ENCODE data around the gene IFT80. TPM values are rescaled to one million over a fixed set of nuclear protein-coding genes. Genes with fewer than 3 reads are reported as not detected.

Gene IFT80
- total RNA-seq, 1 experiment from 2014 or later = 26.9 TPM

GRCh38 chr3:160319322-160319721 lies 79.7 kb downstream of the IFT80 start:
- no peak overlapping the region for H3K27ac Mint-ChIP-seq
- DNase-seq (ENCODE audit: low spot score) = no peak

More at GRCh38 chr3:160319322-160319721, 79.7 kb downstream of the IFT80 start:
- POLR2A ChIA-PET = no interaction called here
- peaks cover 16% of the 10 kb centered on the region for H3K36me3 Mint-ChIP-seq
- peaks cover 18% of the 10 kb centered on the region for H3K4me1 Mint-ChIP-seq
- no peak overlapping the region for H3K4me3 Mint-ChIP-seq
- CTCF ChIA-PET = no interaction called here
- no peak for ATAC-seq
- no peak for TF ChIP-seq NR2C2 (CRISPR knock-in tag; IDR thresholded peaks at IDR 0.05)
- no peak for TF ChIP-seq ZBTB21 (CRISPR knock-in tag; IDR thresholded peaks at IDR 0.05; ENCODE audit: borderline replicate concordance)
- TF ChIP-seq IRF2 (CRISPR knock-in tag; IDR thresholded peaks at IDR 0.05; ENCODE audit: borderline replicate concordance, low read depth) = no peak
- TF ChIP-seq ZNF532 (CRISPR knock-in tag; IDR thresholded peaks at IDR 0.05; ENCODE audit: borderline replicate concordance) = no peak
- TF ChIP-seq NR3C1 (CRISPR knock-in tag; conservative IDR thresholded peaks at IDR 0.05; ENCODE audit: low read depth) = no peak
- no peak for TF ChIP-seq ZBTB43 (CRISPR knock-in tag; IDR thresholded peaks at IDR 0.05)
- no peak for TF ChIP-seq STAT6 (CRISPR knock-in tag; conservative IDR thresholded peaks at IDR 0.05; ENCODE audit: low read depth)
- TF ChIP-seq ZNF416 (CRISPR knock-in tag; IDR thresholded peaks at IDR 0.05) = no peak
- TF ChIP-seq TEAD1 (CRISPR knock-in tag; IDR thresholded peaks at IDR 0.05) = no peak
- TF ChIP-seq ZNF219 (CRISPR knock-in tag; IDR thresholded peaks at IDR 0.05; ENCODE audit: borderline replicate concordance) = no peak
- no peak for TF ChIP-seq ESRRA (CRISPR knock-in tag; IDR thresholded peaks at IDR 0.05; ENCODE audit: borderline replicate concordance)
- no peak for TF ChIP-seq SOX15 (CRISPR knock-in tag; IDR thresholded peaks at IDR 0.05)
- no peak for TF ChIP-seq ZNF232 (CRISPR knock-in tag; IDR thresholded peaks at IDR 0.05)
- TF ChIP-seq CBFB (CRISPR knock-in tag; IDR thresholded peaks at IDR 0.05; ENCODE audit: low read depth) = no peak
- no peak for TF ChIP-seq USF1 (CRISPR knock-in tag; IDR thresholded peaks at IDR 0.05)
- TF ChIP-seq ARID4B (CRISPR knock-in tag; IDR thresholded peaks at IDR 0.05; ENCODE audit: borderline replicate concordance) = no peak
- TF ChIP-seq ZNF138 (CRISPR knock-in tag; conservative IDR thresholded peaks at IDR 0.05) = no peak
- TF ChIP-seq ZNF671 (CRISPR knock-in tag; IDR thresholded peaks at IDR 0.05) = no peak
- no peak for TF ChIP-seq FOXP4 (CRISPR knock-in tag; IDR thresholded peaks at IDR 0.05)
- no peak for TF ChIP-seq TP53 (CRISPR knock-in tag; IDR thresholded peaks at IDR 0.05)
- H3K9me3 Mint-ChIP-seq = peaks cover 4% of the 10 kb centered on the region; the same call in 1 of the 2 replicates
- no peaks in the 10 kb centered on the region for H3K27me3 Mint-ChIP-seq (ENCODE audit: low read depth)

All from WTC11 (cell line).